Stimulated activated CD4-positive, alpha-beta T cell treated with anti-CD3 and anti-CD28 coated beads, Interleukin-4, amount 100 ng/mL, for 24 hours (primary cell): ENCODE measurements around the gene EEPD1.
A peak's percentile ranks its signal among the peaks of the same experiment; 100 is the strongest.

Source experiments
- DNase-seq: peaks from one replicate; pipeline ENCODE4 v3.0.0-alpha.2; 2020

Gene EEPD1

GRCh38 chr7:36284456-36285090 lies 131.5 kb downstream of the EEPD1 start:
- no peak for DNase-seq

DNA sequence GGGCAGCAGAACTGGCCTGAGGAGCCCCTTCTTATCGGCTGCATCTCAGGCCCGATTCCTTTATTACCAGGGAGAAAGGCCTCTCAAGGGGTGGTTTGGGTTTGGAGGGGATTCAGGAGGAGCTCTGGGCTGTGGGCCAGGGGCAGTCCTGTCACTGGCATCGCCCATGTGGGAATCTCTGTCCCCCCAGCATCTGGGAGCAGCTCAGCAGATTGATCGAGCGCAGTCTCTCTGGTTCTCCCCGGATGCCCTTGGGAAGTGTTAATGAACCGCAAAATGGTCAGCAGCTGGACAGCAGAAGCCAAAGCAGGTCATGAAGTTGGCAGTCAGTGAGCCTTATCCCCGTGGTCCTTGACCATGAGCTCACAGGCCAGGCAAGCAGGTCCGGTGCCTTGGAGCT lies 132.2 kb downstream of the EEPD1 start:
- DNase-seq, result no peak

DNA sequence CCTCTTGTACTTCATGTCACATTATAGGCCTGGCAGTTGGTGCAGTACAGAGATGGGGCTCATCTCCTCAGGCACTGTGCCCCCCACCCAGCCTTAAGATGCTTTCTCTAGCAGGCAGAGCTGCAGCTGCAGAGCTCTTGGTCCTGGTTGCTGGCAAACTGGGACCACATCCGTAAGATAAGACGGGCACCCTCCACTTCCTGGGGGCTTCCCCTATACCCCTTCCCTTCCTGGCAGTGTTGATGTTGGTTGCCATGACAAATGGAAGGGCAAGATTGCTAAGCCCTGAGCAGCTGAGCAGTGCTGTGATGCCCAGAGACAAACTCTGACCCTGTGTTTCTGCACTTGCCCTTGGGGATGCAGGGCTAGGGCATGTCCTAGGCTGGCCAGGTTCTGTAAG lies 133.2 kb downstream of the EEPD1 start:
- peak; percentile 44 for DNase-seq

- DNase-seq, result no peak
Observed at GRCh38 chr7:36286688-36287087, 133.6 kb downstream of the EEPD1 start.

DNA sequence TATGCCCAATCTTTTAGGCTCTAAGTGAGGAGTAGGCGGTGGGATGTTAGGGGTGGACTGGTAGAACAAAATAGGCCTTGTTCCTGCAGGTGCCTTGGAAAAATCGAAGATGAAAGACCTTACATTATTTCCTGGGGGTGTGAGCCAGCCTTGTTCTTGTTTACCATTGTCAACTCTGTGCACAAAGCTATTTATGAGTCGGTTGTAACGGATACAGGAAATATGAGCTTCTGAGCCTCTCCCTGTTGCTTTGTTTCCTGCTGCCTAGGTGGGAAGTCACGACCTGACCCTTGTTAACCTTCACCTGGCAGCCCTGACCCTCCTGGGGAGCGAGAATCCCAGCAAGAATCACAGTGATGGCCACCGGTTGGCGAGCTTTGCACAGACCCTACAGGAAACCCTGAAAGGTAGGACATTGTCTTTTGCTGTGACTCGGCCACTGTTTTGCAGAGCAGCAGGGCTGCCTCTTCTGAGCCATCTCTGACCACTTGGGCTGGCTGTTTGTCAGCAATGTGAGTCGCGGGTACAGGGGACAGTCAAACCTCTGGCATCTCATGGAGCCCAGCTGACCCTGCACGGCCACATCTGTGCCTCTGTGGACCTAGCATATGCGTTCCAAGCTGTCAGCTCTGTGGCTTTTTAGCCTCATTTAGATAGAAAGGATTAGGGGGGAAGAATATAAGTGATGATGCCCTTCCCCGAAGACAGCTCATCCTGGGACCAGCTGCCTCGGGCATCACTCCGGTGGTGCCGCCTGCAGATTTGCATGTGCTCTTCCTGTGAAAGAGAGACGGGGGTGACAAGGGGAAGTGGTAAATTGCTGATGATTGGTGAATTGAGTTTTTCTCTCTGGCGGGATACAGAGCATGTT lies 134.6 kb downstream of the EEPD1 start:
- peak; percentile 51 for DNase-seq

- no peak for DNase-seq
Observed at GRCh38 chr7:36288501-36288900, 135.4 kb downstream of the EEPD1 start.

GRCh38 chr7:36289833-36290661 lies 137.0 kb downstream of the EEPD1 start:
- DNase-seq, result no peak

DNA sequence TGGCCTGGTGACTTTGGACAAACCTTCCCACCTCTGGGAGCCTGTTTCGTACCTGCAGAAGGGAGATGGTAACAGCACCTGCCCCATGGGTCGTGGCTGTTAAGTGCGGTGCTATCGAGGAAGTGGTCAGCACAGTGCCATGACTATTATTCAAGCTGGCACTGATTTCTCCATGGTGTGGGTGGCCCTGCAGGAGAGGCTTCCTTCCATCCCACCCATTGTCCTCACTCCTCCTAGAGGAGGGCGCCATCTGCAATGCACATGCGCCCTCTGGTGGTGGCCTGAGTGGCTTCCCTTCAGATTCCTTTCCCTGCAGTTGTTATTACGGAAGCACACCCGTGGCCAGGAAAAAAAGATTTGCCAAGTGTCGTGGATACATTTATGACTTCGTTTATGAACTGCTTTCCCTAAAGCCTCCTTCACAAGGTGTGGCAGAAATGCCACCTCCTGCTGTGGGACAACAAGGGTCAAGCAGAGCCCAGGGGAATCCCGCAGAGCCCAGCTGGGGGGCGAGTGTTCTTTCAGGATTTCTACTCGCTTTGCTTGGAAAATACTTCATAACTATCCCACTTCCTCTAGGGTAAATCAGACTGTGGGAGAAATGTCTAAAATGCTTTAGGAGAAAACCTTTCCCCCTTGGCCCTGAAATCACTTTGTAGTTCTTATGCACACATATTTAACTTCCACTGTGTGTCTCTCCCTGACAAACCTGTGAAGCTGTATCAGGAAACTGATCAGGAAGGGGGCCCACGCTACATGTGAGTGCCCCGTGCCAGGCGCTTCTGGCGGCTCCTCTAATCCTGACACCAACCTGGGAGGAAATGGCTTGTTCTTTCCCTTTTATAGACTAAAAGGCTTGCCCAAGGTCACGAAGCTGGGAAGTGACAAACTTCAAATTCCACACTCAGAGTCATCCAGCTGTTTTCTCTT lies 138.6 kb downstream of the EEPD1 start:
- peak; percentile 79 for DNase-seq

- DNase-seq, result no peak
Observed at GRCh38 chr7:36295090-36295489, 142.0 kb downstream of the EEPD1 start.

- DNase-seq, result no peak
Observed at GRCh38 chr7:36296284-36296683, 143.2 kb downstream of the EEPD1 start.

GRCh38 chr7:36297364-36298009 lies 144.4 kb downstream of the EEPD1 start:
- DNase-seq, result no peak

- no peak for DNase-seq
Observed at GRCh38 chr7:36298106-36298505, 145.1 kb downstream of the EEPD1 start.

DNA sequence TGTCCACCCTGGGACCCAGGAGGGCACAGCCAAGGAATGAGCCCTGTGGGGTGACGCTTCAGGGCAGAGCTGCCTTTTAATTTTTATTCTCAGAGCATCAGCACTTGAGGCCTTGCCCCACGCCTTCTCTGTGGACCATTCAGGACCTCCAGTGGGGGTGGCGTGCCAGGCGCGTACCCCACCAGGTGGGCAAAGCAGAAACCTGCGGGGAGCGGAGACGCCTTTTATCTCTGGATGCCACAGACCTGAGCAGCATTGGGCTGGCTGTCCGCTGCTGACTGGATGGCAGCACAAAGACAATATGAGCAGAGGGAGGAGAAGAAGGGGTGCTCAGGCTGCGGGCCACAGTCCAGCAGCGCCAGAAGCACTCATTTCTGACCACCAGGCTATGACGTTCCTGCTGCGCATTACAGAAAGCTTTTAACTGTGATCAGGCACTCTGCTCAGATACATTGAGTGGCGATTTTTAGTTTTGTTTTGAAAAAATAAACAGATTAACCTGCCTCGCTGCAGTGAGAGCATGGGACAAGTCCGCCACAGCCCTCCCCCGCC lies 146.2 kb downstream of the EEPD1 start:
- DNase-seq, result no peak

GRCh38 chr7:36299823-36300341 lies 146.8 kb downstream of the EEPD1 start:
- no peak for DNase-seq

DNA sequence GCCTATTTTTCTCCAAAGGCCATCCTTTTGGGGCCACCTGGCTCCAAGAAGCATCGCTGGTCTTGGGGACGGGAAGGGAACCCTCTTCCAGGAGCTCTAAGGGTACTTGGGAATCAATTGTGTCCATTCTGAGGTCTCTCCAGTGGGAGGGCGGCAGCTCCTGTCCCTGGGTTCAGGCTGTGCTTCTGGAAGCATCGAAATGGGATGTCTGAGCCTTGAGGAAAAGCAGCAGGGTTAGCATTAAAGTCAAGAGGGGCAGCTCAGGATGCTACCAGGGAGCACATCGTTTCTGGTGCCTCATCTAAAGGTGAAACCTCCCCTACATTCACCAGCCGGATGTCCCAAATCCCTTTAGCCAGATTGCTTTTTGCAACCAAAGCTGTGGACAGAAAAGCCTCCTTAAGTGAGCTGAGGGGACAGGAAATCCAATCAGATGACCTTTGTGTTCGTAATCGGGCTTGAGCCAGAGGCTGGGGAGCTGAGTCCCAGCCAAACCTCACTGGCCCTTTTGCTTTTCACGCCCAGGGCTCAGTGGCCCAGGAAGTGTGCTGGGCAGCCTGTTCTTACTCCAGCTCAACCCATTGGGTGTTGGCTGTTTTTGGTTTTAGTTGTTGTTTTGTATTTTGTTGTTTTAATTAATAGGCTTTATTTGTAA lies 147.8 kb downstream of the EEPD1 start:
- DNase-seq, result no peak

- DNase-seq, result no peak
Observed at GRCh38 chr7:36301914-36302771, 149.1 kb downstream of the EEPD1 start.

DNA sequence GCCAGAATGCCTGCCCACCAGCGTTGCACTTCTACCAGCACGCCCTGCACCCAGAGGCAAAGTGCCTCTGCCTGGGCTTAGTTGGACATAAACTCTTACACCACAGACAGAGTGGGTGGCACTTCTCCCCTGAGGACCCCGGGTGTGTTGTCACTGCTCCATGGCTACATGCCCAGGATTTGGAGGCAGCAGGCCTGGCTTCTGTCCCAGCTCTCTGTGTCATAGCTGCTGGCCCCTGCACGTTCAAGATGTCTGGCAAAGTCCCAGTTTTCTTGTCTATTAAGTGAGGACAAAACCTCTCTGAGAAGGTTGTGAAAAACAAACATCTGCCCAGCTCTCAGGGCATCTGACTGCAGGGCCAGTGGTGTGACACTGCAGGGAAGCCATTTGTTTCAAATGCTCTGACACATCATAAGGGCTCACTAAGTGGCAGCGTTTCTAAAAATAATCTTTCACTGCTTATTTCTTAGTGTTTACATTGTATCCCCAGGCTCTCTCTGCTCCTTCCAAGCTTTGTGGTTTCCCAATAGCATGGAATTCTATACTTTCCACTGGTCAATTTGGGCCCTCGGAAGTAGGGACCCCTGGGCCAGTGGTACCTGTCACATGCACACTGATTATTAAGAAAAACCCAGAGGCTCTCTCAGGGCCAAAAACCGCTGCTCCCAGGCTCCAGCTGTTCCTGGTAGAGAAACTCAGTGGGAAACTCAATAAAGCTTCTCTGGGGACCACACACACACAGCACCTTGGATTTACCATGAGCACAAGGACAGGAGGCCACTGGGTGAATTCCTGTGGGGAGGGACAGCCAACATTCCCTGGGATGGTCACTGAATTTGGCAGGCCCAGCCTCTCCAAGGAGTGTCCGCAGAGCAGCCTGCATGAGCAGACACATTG lies 150.4 kb downstream of the EEPD1 start:
- DNase-seq, result no peak

DNA sequence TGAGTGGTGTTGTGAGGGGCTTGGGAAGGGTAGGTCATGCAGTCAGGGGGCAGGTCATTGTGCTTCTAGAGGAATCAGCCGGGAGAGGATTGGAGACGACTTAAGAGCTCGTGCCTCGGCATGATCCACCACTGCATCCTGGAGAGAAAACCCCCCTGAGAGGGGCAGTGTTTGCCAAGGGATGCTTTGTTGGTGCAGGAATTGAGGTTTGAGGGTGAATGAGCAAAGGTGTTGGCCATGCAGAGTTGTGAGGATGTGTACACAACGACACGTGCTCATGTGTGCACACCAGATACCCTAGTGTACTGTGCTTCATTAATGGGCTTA lies 151.0 kb downstream of the EEPD1 start:
- no peak for DNase-seq

GRCh38 chr7:36305226-36305625 lies 152.2 kb downstream of the EEPD1 start:
- DNase-seq, result no peak
